ENCODE results near the gene GPAT2. TPM values are rescaled to one million over a fixed set of nuclear protein-coding genes. Genes with fewer than 3 reads are reported as not detected.
"Not testable (repeated sequence)": the region's sequence is repeated elsewhere in the genome, so short reads cannot be mapped to it uniquely, and the experiment has no call there.

GPAT2 gene
- not detected for total RNA-seq

DNA sequence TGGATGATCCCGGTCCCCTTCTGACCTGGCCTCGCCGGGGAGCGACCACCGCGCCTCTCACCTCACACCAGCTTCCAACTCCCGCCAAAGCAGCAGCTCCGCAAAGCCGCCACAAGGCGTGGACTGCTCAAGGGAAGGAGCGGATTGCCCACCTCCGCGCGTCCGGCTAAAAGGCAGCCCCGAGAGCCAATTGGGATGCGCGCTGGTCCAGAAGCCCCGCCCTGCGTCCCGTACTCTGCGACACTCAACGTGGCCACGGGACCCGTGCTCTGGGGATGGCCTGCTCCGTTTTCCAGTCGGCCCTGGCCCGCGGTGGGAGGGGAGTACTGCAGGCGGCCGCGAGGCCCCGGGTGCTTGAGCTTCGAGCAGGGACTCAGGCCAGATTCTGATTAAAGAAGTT, at the start of gene GPAT2:
Gene GPAT2, minus strand, starts transcription at position 125 of the 400 bp plus-strand sequence. CDS start 2,557 bp downstream, outside the sequence.
- DNase-seq: not testable (repeated sequence)

DNA sequence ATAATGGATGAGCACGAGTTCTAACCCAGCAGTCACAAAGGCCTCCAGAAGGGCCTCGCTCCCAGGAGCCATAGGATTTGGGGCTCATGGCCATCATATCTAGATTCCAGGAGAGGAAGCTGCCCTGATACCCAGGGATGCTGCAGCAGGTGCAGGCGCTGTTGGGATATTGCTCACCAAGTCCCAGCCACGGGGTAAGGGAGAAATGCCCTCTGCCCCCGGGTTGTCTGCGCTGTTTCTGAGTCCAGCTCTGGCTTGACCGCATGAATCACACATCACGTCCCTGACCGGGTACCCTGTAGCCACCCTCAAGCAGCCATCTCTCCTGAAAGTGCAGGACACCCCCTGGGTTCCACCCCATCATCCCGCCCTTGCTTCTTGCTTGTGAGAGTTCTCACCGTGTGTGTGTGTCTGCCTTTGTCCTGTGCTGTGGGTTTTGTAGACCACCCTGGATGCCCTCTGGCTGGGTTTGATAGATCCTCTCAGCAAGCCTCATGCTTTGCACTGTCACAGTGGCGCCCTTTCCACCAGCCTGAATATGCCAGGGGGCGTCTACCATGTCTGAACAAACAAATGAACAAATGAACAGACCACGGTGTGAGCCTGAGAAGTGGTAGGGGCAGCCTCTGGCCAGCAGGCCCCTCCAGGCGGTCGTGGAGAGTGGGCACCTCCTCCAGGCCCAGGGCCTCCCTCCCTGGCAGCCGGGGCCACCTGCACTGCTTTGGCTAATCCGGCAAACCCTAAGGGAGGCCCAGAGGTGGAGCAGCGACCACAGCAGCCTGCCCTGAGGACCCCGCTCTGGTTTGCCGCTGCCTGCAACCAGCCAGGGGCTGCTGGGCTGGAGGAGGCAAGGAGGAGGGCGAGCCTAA, 49.5 kb upstream of the GPAT2 start:
- no peak for DNase-seq

DNA sequence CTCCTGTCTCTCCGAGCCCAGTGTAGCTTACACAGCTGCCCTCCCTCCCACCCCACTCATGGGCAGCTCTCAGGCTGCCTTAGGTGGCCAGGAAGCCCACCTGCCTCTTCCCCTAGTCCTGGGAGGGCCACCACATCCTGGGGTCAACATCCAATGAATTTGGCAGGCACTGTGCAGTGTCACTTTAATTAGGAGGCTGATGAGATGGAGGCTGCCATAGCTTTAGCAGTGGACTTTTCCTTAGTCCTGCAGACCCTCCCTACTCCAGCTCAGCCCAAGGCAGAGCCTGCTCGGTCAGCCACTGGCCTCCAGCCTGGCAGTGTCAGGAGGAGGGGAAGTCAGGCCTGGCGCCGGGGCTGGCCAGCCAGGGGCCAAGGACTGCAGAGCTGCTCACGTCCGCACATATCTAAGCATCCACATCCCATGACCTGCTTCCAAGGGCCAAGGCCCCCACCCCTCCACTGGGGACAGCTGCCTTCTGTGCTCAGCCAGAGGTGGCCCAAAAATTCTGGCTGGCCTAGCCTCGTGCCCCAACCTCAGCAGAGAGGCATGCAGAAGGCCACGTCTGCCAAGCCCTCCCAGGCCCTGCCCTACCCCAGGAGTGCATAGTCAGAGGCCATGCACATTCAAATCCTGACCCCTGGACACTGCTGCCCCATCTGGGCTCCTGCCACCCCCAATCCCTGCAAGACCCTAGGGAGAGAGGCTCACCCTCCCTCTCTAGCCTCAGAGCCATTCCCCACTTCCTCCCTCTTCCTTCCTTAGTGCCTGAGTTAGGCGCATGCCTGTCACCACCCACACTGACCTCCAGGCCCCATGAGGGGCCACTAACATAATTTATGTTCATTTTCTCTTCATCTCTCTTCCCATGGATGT, 48.6 kb upstream of the GPAT2 start:
- DNase-seq: no peak

GRCh38 chr2:96082211-96083063, 47.7 kb upstream of the GPAT2 start:
- DNase-seq: no peak

DNA sequence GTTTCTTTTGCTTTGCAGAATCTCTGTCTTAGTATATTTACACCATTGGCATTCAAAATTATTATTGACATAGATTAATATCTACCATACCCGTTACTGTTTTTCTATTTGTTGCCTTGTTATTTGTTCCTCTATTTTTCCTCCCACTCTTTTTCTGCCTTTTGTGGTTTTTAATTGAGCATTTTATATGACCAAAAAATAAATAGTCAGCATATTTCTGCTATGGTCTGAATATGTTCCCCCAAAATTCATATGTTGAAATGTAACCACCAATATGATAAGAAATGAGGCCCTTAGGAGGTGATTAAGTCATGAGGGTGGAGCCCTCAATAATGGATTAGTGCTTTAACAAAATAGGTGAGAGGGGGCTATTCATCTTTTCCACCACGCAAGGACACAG, 46.3 kb upstream of the GPAT2 start:
- DNase-seq: no peak

DNA sequence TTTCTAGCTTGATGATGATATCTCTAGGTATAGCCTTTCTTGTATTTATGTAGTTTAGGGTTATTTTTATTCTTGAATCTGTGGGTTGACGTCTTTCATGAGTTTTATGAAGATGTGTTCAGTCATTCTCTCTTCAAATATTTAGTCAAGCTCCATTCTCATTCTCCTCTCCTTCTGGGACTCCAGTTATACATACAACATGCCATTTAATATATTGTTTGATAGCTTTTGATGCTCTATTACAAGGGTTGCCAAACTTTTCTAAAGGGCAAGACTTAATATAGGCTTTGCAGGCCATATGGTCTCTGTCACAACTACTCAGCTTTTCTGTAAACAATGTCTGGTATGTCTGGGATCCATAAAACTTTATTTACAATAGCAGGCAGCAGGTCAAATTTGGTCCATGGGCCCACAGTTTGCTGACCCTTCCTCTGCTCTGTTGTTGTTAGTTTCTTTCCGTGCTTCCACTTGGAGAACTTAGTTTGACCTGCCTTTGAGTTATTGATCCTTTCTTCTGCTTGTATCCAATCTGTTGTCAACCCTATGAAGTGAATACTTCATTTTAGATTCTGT, 40.6 kb upstream of the GPAT2 start:
- DNase-seq: no peak

DNA sequence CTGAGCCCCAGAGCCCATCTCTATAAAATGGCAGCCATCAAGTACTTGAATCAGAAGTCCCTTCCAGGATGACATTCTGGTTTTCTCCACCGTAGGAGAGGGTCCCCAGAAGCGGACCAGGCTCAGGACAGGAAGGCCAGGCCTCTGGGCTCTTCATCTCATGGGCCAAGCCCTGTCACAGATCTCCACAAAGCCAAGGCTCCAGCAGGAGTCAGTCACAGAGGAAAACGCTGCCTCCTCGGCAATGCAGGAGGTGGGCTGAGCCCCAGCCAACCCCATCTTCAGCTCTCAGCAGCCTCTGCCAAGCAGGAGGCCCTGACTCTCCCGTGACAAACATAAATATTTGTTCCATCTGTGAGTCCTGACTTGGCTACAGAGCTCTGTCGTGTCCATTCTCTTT, 39.4 kb upstream of the GPAT2 start:
- DNase-seq: no peak

- DNase-seq: no peak
Measured at GRCh38 chr2:96073170-96073775, 38.6 kb upstream of the GPAT2 start.

DNA sequence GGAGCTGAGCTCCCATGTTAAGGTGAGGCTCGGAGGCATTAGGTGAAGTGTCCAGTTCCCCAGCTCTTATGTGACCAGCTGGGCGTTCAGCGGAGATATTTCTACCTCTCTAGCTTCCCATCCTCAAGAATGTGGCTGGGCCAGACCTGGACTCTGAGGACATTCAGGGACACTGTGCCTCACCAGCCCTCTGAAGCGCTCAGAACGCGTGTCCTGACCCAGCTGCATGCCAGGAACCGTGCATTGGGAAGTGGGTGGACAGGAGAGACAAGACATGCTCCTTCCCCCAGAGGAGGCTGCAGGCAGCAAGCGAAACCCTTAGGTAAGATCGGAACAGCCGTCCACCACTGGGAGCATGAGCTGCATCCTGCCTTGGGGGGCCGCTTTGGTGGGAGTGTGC, 38.0 kb upstream of the GPAT2 start:
- no peak for DNase-seq

DNA sequence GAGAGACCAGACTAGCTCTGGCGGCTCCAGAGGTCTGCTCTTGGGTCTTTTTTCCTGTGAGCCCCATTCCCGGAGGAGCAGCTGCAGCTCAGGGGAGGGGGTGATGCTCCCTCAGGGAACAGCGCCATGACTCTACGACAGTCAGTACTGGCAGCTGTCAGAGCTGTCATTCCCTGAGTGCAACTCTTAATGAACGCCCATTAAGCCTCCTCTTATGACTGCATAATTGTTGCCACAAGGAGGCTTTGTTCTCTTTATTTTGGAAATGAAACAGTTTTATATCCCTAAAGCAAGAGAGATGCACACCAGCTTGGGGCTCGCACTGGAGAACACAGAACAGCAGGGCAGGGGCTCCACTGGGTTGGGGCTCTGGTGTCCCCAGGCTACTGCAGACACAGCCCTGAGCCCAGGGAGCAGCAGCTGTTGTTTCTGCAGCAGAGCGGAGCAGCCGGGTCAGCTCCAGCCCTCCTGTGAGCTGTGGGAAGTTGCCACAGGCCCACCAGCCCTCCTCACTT, 37.3 kb upstream of the GPAT2 start:
- DNase-seq: not testable (repeated sequence)

DNA sequence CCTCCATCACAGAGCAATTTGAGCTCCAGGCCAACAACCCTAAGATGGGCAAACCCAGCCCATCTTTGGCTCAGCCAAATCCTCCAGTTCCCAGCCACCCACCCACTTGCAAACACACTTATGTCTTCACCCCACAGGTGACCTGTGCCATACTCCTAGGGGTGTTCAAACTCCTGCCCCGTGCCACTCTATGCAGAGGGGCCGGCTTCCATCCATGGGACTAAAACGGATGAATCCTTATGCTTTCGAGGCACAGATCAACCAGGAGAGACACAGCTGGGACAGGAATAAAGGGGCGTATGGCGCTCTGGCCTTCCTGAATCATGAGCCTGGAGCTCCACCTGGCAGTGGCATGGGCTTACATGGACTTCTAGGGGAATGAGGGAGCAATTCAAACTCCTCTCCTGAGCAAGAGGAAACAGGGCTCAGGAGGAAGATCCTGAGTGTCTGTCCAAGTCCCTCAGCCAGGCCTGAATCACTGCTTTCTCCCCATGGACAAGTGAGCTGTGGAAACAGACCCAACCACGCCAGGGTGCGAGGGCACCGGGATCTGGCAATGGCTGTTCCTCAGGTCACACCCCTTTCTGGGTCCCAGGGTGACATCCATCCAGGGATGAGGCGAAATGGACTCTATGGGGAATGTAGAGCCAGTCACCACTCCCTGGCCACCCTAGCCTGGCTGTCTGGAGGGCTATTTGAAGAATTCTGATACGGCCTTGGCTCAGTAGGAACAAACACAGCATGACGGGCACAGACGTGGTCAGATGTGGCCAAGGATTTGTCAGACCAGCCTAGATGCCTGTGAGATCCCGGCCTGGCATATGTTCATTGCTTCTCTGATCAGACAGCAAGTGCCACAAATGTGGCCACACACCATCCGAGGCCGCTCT, 36.6 kb upstream of the GPAT2 start:
- not testable (repeated sequence) for DNase-seq

DNA sequence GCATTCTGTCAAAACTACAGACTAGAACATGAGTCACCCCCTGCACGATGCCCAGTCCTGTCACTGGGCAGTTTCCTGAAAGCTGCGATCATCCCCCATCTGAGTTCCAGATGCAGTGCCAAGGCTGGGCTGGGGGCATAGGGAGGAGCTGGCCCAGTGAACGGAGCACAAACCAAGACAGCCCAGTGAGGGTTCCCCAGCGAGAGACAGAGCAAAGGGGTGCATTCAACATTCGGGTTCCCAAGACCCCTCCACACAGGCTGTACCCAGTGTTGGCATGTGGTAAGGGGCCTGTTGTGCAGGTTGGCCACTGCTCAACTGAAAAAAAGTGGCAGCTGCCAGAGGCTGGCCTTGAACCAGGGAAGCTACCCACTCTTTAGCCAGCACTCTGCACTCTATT, 35.6 kb upstream of the GPAT2 start:
- DNase-seq: not testable (repeated sequence)

DNA sequence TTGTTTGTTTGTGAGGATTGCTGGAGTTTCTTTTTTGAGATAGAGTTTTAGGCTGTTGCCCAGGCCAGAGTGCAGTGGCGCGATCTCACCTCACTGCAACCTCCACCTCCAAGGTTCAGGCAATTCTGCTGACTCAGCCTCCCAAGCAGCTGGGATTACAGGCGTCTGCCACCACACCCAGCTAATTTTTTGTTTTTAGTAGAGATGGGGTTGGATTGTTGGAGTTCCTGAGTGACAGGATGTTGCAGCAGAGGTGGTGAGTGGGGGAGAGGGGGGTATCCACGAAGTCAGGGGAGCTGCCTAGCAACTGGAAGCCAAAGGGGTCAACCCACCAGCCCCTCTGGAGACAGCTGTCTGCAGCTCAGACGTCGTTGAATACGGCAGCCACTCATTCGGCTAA, 35.2 kb upstream of the GPAT2 start:
- DNase-seq: not testable (repeated sequence)

GRCh38 chr2:96067902-96068581, 33.3 kb upstream of the GPAT2 start:
- not testable (repeated sequence) for DNase-seq

- DNase-seq: not testable (repeated sequence)
Measured at GRCh38 chr2:96067098-96067660, 32.5 kb upstream of the GPAT2 start.

- DNase-seq: not testable (repeated sequence)
Measured at GRCh38 chr2:96066511-96066910, 31.8 kb upstream of the GPAT2 start.

GRCh38 chr2:96065954-96066353, 31.2 kb upstream of the GPAT2 start:
- DNase-seq: not testable (repeated sequence)

- DNase-seq: no peak
Measured at GRCh38 chr2:96065381-96065930, 30.7 kb upstream of the GPAT2 start.

- not testable (repeated sequence) for DNase-seq
Measured at GRCh38 chr2:96064760-96065159, 30.0 kb upstream of the GPAT2 start.
